Retinal pigment epithelial cell (primary cell): Measurements from ENCODE around the gene HIPK2.

Experiments
- DNase-seq: peaks from one replicate; pipeline ENCODE4 v3.0.0-alpha.2; 2010; ENCODE audit warnings: low read depth
- H3K4me3 ChIP-seq: 2 replicates; pipeline ENCODE4 v1.5.1; 2011; ENCODE audit warnings: mild to moderate bottlenecking, low read length, control low read depth, moderate library complexity
- TF ChIP-seq, protein P1 (sequence below): conservative IDR thresholded peaks from 2 replicates; pipeline ENCODE4 v1.5.1; 2011; ENCODE audit warnings: low read depth, low read length, control low read depth, inconsistent platforms

Gene HIPK2

DNA sequence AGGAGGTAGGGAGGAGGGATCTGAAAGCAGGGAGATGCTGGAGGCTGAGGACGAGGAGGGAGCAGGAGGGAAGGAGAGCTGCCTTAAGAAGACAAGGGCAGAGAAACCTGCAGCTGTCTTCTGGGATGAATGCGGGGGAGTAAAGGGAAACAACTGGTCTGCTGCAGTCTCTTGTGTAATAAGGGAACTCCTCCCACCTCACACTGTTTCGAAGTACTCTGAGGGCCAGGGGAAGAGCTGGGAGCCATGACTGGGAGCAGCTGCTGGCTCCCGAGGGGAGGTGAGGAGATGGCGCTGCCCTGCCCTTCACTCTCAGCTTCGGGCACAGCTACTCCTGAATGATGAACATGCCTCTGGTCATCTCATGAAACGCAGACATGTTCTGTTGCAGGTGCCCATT, 189.2 kb downstream of the HIPK2 start:
- H3K4me3 ChIP-seq: no peak overlapping the region
- TF ChIP-seq, protein P1, sequence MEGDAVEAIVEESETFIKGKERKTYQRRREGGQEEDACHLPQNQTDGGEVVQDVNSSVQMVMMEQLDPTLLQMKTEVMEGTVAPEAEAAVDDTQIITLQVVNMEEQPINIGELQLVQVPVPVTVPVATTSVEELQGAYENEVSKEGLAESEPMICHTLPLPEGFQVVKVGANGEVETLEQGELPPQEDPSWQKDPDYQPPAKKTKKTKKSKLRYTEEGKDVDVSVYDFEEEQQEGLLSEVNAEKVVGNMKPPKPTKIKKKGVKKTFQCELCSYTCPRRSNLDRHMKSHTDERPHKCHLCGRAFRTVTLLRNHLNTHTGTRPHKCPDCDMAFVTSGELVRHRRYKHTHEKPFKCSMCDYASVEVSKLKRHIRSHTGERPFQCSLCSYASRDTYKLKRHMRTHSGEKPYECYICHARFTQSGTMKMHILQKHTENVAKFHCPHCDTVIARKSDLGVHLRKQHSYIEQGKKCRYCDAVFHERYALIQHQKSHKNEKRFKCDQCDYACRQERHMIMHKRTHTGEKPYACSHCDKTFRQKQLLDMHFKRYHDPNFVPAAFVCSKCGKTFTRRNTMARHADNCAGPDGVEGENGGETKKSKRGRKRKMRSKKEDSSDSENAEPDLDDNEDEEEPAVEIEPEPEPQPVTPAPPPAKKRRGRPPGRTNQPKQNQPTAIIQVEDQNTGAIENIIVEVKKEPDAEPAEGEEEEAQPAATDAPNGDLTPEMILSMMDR: no peak
- no peak for DNase-seq

DNA sequence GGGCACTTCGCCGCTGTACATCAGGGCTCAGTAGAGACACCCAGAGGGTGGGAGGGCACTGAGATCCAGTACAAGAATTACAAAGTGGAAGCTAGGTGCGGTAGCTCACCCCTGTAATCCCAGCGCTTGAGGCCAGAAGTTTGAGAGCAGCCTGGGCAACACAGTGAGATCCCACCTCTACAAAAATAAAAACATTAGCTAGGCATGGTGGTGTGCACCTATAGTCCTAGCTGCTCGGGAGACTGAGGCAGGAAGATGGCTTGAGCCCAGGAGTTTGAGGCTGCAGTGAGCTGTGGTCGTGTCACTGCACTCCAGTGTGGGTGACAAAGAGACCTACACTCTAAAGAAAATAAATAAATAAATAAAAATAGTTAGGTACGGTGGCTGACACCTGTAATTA, 190.3 kb downstream of the HIPK2 start:
- no peak for DNase-seq
- TF ChIP-seq, protein P1: no peak
- H3K4me3 ChIP-seq: no peak overlapping the region

DNA sequence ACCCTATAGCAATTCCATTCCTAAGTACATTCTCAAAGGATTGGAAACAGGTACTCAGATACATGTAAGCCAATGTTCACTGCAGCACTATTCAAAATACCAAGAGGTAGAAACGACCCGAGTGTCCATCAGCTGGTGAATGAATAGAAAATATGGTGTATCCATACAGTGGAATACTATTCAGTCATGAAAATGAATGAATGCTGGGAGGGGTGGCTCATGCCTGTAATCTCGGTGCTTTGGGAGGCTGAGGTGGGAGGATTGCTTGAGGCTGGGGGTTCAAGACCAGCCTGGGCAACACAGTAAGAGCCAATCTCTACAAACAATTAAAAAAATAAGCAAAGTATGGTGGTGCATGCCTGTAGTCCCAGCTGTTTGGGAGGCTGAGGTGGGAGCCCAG, 191.5 kb downstream of the HIPK2 start:
- no peak for DNase-seq
- TF ChIP-seq, protein P1: no peak
- H3K4me3 ChIP-seq: no peak overlapping the region

DNA sequence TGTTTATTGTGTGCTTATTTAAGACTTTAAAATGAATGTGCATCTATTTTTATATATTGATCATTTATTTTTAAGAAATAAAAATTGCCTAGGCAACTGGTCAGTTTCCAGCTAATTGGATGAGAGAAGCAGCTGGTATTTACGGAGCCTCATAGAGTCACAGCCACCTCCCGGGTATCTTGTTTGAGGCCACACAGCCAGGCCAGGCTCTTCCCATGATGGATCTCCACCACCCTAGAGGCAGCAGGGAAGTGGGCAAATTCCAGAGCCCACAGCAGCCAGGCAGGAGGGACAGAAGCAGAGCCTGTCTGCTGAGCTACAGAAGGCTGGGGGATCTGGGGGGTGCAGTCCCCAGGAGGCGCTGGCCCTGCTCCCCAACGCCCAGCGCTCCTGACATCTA, 192.8 kb downstream of the HIPK2 start:
- H3K4me3 ChIP-seq: no peak overlapping the region
- DNase-seq: no peak
- TF ChIP-seq, protein P1: no peak

DNA sequence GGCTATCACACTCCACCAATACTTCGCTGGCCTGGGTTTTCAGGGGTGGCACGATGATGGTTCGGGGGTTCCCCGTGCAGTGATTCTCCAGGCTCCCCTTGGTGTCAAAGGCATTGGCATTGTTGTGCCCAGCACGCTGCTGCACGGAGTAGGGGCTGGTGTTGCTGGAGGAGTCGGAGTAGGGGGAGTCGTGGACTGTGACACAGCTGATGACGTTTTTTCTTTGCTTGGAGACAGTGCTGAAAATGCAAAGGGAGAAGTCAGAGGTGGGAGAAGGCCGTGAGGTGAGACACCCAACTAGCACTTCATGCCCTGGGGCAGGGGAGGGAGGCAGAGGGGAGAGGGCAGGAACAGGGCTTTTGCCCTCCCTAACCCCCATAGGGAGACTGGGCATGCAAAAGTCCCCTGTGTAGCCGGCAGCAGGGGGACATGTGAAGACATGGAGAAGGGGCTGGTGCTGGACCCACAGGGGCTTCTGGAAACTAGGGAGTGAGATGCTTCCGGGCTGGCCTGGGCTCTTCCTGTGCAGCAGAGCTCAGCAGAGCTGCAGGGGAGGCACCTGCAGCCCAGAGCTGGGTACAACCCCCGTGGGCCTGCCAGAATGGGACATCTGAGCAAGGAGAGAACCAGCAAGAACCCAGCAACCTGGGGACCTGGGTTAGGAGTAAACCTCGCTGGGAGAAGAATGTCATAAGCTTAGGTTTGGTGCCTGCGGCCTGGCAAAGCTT, 193.8 kb downstream of the HIPK2 start:
- DNase-seq: no peak
- no peak overlapping the region for H3K4me3 ChIP-seq
- TF ChIP-seq, protein P1: no peak

DNA sequence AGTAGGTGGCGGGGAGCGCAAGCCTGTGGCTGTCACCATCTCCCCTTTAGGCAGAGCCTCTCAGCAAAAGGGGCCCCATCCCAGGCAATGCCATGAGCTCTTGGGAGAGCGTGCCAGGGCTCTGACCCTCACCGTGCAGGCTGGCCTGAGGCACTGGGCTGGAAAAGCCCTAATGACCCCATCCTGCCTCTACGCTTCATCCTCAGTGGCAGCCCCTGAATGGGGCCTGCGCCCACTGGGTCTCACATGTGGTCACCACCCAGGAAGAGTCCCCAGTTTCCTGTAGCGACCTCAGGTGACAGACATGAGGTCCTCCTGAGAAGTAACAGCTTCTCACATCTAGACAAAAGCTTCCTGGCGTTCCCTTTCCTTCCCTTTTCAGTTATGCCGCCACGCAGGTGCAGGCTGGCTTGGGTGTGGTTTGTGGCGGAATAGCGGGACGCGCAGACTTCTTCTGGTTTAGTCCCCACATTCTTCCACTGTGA, 195.1 kb downstream of the HIPK2 start:
- no peak overlapping the region for H3K4me3 ChIP-seq
- DNase-seq: no peak
- TF ChIP-seq, protein P1: no peak

DNA sequence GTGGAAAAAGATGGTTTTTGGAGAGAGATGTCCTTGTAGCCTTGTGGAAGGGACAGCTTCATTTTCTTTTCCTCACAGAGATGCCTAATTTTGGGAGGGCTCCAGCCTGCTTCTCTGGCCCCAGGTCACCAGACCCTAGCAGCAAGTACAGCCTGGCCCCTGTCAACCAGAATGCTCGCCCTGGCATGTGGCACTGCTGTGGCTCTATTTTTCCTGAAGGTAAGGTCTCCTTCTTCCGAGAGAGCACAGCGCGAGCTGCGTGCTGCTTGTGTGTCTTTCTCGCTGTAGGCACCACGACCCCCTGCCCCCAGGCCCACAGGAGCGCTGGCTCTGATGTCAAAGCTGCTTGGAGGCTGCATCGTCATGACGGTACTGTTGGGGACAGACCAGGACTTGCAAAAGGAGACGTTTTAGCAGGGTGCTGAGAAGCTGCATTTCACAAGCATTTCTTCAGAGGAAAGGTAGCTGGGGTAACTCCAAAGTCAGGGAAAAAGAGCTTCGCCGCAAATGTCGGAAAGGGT, 195.6 kb downstream of the HIPK2 start:
- TF ChIP-seq, protein P1: no peak
- no peak for DNase-seq
- H3K4me3 ChIP-seq: no peak overlapping the region
